LHCN-M2 (cell line): ENCODE measurements around the gene PARD6B. TPM values are rescaled to one million over a fixed set of nuclear protein-coding genes. Genes with fewer than 3 reads are reported as not detected.
"Not testable (repeated sequence)": the region's sequence is repeated elsewhere in the genome, so short reads cannot be mapped to it uniquely, and the experiment has no call there.

ENCODE experiments used
- DNase-seq: peaks from one replicate; pipeline ENCODE4 v3.0.0-alpha.2; 2012; ENCODE audit warnings: low read depth
- total RNA-seq: library from RNA; depleted of rRNA; stranded (reverse); fragments of >200 nt; gene quantifications from 2 replicates; pipeline ENCODE4 v1.2.3, GENCODE V29; 2014

PARD6B gene
- total RNA-seq, 1 experiment from 2014 or later = 0.06 TPM

DNA sequence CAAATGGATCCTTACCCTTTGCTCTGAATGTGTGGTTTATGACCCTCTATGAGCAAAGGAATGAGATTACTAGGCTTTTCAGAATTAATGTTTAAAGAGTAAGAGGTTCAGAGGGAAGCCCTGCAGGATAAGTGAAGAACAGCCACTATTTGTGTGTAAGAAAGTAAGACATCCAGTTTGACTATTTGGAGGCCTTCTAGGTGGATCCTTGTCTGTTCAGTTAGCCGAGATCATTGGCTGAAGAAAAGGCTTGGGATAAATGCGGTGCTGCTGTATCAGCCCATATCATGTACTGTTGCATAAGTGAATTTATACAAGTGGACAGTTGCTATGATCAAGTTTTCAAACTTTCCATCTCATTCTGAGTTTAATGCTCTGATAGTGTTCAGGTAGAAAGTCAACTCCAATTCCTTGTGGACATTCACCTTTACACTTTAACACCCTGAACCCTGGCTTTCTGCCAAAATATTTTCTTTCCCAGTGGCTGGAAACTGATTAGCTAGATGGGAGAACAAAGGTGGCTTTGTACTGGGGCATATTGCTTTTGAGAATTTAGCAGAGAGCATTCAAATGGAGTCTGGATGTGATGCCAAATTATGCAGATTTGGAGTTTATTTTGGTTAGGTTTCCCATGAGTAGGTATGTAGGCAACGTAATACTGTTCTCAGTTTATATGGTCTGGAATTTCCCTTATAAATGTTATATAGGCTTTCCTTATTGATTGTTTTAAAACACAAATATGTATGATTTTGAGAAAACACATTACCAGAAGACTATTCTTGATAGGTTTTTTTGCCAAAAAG is 15.0 kb downstream of the PARD6B start:
- DNase-seq = no peak

DNA sequence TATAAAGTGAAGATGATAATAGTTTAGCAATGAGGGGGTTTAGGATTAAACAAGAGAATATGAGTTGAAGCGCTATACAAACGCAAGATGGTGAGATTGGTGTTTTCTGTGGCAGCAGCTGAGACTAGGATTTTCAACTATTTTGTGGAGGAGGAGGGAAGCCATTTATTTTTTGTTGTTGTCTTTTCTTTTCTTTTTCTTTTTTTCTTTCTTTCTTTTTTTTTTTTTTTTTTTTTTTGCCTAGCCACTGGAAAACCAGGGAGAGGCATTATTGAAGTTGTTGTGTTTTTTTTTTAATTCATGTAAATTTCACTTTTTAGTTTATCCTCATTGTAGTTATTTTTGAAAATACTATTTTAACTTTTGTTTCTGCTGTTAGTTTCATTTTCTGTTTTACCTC is 15.9 kb downstream of the PARD6B start:
- DNase-seq = no peak

- DNase-seq = no peak
Measured at GRCh38 chr20:50750145-50750671, 18.8 kb downstream of the PARD6B start.

DNA sequence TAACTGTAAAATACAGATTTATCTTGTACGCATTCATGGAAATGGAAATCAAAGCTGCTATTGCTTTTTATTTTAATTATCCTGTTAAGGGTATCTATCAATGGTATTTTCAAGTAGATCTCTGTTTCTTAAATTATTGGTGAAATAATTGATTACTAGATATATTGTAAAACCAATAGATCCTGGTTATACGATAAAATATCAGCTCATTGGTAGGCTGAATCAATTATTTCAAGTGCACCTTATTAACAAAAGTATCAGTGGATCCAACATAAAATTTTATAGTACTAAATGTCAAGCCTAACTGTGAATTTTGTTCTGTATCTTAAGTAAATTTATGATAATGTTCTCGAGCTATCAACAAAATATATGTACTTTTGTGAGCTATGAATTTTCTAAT is 21.8 kb downstream of the PARD6B start:
- no peak for DNase-seq

- DNase-seq = no peak
Measured at GRCh38 chr20:50754420-50754819, 23.0 kb downstream of the PARD6B start.

- DNase-seq = no peak
Measured at GRCh38 chr20:50756447-50756846, 25.1 kb downstream of the PARD6B start.

DNA sequence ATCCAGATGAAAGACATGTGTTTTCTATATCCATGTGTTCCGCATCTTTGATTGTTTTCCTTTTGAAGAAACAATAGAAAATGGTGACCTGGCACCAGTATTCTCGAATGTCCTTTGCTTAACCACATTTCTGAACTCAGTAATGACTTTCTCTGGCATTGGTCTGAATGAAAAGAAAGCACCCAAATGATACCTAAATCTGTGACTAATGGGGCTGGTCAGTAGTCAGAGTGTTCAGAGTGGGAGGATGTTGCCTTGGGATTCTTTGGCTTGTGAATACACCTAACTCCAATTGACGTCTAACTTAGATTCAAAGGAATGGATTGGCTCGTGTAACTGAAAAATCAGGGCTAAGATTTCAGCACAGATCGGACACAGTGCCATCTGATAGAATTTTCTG is 27.1 kb downstream of the PARD6B start:
- no peak for DNase-seq

GRCh38 chr20:50758992-50759391 is 27.6 kb downstream of the PARD6B start:
- DNase-seq = no peak

DNA sequence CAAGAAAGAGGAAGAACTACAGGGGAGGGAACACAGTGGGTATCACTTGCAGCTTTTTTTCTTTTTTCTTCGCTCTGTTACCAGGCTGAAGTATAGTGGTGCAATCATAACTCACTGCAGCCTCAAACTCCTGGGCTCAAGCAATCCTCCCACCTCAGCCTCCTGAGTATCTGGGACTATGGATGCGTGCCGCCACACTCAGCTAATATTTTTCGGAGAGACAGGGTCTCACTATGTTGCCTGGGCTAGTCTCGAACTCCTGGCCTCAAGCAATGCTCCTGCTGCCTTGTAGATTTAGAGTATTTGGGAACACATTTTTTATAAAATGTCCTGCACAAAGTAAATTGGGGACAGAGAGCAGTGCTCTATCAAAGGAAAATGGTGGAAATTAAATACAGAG is 28.3 kb downstream of the PARD6B start:
- DNase-seq = no peak

DNA sequence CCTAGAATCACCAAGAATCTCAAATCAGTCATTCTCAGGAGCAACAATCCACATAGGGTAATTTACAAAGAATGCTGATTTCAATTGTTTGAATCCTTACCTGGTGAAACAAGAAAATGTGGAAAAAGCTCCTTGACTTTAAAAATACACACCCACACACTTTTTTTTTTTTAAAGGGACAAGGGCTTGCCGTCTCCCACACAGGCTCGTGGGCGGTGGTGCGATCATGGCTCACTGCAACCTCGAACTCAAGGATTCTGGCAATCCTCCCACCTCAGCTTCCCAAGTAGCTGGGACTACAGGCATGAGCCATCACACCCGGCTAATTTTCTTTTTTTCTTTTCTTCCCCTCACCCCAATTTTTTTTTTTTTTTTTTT is 30.7 kb downstream of the PARD6B start:
- DNase-seq = no peak

DNA sequence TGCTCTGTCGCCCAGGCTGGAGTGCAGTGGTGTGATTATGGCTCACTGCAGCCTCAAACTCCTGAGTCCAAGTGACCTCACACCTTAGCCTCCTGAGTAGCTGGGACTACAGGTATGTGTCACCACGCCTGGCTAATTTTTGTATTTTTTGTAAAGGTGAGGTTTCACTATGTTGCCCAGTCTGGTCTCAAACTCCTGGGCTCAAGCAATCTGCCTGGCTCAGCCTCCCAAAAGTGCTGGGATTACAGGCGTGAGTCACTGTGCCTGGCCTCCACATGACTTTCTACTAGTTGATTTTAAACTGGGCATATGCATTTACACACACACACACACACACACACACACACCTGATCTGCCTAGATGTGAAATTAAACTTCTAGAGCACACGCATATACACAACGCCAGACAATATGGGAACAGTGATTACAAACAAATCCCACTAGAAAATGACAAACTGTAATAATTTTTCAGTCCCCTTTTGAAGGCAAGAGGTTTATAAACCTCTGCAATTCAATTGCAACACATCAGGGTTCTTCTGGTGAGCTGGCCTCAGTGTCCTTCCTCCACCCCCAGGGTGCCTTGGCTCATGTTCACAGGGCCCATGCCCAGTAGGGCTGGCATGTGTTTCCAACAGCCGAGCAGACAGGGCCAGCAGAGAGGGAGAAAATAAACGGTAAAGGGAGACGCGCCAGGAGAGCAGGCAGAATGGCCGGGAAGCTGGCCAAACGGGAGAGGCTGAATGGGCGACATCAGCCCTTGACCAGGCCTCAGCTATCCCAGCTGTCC is 31.2 kb downstream of the PARD6B start:
- peak; percentile 62 for DNase-seq

GRCh38 chr20:50763550-50764458 is 32.4 kb downstream of the PARD6B start:
- DNase-seq = not testable (repeated sequence)

- peak; percentile 11 for DNase-seq
Measured at GRCh38 chr20:50765251-50765650, 33.9 kb downstream of the PARD6B start.

DNA sequence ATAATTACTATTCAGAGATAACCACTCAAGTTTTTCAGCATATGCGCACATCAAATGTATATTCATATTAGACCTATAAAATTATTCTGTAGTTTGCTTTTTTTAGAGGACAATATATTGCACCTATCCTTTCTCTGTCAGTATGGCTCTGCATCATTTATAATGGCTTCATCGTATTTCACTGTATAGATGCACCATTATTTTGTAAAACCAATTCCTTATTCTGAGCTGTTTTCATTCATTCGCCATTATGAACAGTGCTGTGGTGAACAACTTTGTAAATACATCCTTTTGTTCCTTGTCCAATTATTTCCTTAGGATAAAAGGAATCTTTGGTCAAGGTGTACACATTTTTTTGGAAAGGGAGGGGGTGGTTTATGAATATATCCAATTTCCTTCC is 34.3 kb downstream of the PARD6B start:
- no peak for DNase-seq

- DNase-seq = not testable (repeated sequence)
Measured at GRCh38 chr20:50766955-50767809, 35.8 kb downstream of the PARD6B start.

DNA sequence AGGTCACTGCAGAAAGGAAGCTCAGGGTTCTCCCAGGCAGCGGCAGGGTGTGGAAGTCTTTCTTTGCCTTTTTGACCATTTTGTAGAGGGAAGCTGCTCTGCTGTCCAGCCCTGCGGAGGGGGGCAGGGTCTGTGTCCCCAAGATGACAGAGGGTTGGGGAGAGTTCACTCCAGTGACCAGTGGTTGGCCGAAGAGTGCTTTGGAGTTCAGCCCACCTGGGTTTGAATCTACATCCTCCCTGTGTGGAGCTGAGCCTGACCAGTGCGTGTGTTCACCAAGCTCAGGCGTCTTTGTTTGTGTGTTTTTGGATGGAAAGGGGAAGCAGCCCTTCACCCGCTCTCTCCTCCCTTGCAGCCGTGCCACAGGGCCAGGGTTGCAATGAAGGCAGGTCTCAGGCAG is 37.6 kb downstream of the PARD6B start:
- DNase-seq = not testable (repeated sequence)

GRCh38 chr20:50769551-50770085 is 38.2 kb downstream of the PARD6B start:
- not testable (repeated sequence) for DNase-seq

GRCh38 chr20:50771419-50772080 is 40.2 kb downstream of the PARD6B start:
- DNase-seq = not testable (repeated sequence)

DNA sequence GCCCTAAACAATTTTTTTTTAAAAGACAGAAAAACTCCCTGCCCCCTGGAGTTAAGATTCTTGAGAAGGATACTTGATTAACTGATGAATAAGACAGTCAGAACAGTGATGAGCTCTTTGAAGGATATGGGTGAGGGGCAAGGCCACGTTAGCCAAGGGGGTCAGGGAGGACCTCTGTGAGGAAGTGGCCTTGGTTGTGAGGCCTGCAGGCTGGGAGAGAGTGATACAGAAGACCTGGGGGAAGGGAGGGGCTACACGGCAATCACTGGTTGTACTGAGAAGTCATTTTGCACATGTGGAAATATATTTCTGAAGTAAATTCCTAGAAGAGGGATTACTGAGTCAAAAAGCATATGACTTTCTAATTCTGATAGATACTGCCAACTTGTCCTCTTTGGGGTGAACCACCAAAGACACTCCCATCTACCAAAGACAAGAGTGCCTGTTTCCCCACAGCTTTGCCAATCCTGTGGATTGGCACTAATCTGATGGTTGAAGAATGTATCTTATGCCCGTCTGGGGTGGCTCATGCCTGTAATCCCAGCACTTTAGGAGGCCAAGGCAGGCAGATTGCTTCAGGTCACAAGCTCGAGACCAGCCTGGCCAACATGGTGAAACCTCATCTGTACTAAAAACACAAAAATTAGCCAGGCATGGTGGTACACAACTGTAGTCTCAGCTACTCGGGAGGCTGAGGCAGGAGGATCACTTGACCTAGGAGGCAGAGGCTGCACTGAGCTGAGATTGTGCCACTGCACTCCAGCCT is 41.2 kb downstream of the PARD6B start:
- no peak for DNase-seq
